HG02798 (cell line): ENCODE data around the gene LRP2BP.
A peak's percentile ranks its signal among the peaks of the same experiment; 100 is the strongest.
"Not testable (repeated sequence)": the region's sequence is repeated elsewhere in the genome, so short reads cannot be mapped to it uniquely, and the experiment has no call there.

Experiments
- ATAC-seq: cut with Tn5 transposase; IDR thresholded peaks from one replicate; pipeline ENCODE4 v1.9.1; 2021; ENCODE audit warnings: mild to moderate bottlenecking; ENCODE audit not compliant: unreplicated experiment, poor library complexity

The LRP2BP gene

DNA sequence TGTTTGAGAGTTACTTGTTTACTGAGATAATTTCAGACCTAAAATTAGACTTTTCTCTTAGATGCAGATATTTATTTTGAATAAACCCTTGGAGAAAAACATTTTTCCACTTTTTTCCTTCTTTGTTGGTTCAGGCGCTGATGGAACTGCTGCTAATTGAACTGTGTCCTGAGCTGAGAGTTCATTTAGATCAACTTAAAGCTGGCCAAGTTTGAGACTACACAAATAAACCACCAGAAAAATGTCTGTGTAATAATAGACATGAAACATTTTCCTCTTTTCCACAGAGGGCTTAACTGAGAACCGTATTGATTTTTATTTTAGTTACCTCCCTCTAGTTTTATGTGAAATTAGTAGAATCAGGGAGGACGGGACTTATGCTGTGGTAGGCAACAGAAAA lies 32.5 kb downstream of the LRP2BP start:
- ATAC-seq, result no peak

DNA sequence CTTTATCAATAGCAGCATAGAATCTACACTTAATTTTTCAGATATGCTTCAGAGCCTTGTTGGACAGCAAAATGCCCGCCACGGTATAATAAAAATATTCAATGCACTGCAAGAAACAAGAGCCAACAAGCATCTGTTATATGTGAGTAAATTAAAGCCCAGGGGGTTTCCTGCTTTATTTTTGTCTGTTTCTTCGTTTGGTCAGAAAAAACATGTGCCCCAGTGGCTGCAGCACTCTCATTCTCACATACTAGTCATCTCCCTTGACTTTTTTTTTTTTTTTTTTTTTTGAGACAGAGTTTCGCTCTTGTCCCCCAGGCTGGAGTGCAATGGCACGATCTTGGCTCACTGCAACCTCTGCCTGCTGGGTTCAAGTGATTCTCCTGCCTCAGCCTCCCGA lies 33.2 kb downstream of the LRP2BP start:
- not testable (repeated sequence) for ATAC-seq

DNA sequence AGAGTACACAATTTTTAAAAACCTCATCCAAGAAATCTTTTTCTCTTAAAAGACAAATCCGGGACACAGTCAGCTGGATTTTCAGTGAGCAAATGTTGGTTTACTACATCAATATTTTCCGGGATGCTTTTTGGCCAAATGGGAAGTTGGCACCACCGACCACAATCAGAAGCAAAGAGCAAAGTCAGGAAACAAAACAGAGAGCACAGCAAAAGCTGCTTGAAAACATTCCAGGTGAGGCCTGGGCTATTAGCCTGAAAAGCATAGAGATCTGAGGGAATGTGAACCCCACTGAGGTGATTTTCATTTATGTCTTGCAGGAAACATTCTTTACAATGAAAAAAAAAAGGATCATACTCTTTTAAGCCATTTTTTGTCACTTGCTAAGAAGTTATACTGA lies 33.9 kb downstream of the LRP2BP start:
- ATAC-seq, result no peak

DNA sequence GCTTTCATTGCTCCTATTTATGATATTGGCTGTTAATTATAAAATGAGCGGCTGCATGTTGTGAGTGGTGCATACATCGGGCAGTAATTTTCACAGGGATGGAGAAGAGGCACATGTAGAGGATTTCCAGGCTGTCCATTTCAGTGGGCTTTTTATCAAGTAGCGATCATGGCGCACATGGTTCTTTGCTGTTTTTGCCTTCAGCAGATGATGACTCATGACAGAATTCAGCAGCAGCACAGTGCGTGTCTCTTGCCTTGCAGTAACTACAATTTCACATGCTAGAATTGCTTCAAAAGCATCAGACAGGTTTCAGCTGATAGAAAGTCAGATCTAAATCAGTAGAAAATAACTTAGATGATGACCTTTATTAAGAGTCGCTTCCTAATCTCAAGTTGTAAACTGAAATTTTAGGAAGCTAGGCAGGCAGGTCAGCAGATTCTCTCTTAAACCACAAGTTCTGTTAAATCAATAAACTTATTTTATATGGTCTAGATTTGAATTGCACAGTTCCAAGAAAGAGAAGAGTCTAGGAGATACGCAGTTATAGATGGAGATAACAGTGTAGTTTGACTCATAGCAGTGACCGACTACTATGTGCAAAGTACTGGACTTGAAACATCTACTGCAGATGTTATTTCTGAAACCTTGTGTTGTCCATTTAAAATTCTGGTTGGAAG lies 35.8 kb downstream of the LRP2BP start:
- ATAC-seq, result no peak

DNA sequence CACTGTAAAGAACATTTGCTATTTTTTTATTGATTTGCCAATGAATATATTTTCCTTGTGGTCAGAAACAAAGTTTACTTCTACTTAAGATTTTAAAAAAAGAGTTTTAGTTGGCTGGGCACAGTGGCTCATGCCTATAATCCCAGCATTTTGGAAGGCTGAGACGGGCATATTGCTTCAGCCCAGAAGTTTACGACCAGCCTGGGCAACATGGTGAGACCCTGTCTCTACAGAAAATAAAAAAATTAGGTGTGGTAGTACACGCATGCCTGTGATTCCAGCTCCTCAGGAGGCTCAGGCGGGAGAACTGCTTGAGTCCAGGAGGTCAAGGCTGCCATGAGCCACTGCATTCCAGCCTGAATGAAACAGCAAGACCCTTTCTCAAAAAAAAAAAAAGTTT lies 36.8 kb downstream of the LRP2BP start:
- ATAC-seq, result no peak

DNA sequence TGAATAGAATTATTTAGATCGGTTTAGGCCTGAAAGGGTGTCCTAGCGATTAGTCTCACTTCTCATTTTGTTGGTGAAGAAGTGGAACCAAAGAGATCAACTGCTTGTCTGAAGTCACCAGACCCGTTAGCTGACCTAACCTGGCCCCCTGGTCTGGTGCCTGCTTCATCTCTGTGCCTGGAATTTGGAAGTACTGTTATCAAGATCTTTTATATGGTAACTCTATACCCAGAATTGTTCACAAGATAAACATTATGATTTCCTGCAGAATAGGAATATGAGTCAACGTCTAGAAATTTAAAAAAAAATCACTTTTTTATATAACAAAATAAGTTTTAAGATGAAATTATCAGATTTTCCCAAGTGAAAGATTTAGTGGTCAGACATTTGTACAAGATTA lies 37.2 kb downstream of the LRP2BP start:
- peak; percentile 33 for ATAC-seq

DNA sequence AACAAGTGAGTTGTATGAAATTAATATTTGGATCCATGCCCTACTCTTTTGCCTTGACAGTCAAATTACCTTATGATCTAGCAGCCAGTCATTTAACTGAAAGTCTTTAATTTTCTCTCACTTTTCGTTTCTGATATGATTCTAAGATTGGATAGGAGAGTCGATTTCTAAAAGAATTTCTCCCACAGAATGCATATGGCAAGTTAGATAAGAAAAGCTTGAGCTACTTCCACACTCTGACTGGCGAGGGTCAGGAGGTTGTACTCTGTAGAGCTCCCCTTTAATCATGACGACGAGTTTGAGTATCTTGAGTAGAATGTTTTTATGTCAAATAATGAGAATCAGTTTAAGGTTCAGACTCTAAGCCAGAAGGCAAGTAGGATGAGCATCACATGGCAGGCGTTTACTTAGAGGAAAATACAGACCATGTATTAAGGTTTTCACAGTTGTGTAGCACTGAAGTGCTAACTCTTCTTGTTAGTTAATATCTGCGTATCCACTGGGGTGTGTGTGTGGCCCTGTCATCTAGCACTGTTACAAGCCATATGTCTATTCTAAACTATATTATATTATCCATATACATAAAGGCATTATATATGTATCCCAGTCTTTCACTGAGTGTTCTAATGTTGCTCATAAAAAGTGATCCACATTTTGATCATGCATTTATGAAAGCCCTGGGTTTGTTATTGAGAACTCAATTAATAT lies 37.8 kb downstream of the LRP2BP start:
- peak; percentile 16 for ATAC-seq

DNA sequence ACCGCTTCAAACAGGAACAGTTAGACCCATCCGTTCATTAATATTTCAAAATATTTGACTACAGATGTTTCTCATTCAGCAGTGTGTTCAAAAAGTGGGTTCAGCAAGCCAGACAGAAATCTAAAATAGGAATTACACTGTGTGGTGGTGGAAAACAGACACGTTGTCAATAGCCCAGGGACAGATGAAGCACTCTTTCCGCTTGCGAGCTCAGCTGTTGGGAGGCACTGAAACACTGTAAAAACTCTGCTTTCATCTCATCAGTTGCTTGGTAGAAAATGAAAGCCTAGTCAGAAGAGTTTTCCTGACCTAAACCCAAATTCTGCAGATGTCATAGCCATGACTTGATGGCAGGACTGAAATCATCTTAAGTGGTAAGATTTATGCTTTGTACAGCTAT lies 38.5 kb downstream of the LRP2BP start:
- ATAC-seq, result no peak

DNA sequence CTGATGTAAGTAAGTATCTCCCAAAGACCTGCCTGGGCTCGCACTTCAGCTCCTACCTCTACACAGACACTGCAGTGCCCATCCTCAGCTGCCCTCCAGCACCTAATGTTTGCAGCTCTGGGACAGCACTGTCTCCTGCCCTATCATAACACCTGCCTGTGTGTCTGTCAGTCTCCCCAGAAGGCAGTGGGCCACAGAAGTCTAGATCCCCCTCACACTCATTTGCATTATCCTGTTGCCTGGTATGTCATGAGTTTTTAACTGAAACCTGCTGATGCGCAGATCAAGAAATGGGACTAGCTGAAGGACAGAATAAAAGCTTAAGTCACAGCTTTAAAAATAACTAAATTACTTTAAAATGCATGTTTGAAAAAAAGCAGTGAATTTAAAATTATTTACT lies 43.0 kb downstream of the LRP2BP start:
- ATAC-seq, result no peak

DNA sequence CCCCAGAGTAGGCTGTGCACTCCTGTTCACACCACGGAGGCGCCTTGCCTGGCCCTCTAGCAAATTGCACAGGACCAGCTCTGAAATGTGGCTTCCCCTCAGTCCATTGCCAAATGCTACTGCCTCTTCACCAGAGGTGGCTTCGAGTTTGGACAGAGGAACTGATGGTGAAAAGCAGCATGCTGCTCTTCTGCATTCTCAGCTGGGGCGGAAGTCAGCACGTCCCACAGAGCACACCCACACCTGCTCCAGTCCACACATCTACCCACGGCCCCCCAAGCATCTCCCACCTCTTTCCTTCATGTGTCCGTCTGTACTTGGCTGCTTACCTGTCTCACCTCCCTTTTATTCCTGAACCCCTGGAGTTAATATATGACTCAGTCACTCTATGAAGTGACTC lies 43.5 kb downstream of the LRP2BP start:
- no peak for ATAC-seq

DNA sequence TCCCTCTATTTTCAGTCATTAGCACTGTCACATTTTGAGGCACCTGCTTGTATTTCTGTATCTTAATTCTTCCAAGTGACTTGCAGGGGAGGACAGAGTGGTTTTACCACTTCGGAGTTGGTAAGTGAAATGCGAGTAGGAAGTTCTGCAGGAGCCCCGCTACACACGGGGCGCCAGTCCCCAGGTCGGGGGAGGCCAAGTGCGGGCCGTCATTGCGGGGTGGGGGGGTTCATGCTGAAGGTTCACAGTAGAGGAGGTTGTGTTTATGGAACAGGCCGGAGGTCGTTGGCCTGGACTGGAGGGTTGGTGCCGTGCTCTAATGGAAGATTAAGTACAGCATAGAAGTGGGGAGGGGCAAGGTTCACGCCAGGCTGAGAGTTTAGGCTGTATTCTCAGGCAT lies 44.0 kb downstream of the LRP2BP start:
- no peak for ATAC-seq

DNA sequence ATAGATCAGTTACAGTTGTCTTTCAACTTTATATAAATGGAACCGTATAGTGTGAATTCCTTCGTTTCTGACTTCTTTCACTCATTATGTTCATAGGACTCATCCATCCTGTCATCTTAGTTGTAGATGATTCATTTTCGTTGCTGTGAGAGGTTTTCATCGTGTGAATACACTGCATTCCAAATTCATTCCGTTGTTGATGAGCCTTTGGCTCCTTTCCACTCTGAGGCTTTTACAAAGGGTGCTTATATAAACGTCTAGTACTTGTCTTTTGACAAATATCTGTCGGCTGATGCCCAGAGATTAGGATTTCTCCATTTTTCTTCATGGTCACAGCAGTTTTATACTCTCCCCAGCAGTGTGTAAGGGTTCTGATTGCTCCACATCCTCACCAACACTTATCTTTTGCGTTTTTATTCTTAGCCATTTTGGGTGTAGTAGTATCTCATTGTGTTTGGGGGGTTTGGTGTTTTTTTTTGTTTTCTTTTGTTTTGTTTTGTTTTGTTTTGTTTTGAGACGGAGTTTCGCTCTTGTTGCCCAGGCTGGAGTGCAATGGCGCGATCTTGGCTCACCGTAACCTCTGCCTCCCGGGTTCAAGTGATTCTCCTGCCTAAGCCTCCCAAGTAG lies 48.6 kb downstream of the LRP2BP start:
- no peak for ATAC-seq

DNA sequence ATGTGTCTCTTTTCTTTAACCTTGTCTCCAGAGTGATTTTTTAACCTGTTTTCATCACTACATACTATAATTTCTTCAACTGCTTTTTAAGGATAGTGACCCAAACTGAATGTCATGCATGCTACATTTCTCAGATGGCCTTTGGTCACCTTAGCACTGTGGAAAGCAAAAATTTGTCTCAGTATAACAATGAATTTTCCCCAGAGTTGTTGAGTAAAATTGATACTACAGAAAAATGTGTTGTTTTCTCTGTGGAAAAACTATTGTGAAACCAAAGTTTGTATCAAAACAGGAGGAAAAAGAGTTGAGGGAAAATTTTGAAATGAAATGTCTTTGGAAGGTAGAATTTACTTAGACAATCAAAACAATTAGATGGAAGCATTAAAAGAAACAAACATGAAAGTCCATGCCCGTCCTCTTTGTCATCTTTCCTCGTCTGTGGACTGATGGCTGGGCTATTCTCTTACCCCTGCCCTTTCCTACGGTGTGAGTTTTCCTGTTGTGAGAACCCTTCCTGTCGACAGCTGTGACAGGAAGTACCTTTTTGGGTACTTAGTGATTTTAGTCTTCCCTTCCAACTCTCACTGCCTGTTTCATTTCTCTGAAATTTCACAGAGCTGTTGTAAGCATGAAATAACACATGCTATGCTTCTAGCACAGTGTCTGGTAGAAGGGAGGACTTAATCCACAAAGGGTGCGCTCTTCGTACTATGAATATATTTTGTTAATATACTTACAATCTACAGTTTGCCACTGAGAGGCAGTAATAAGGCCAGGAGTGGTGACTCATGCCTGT lies 50.8 kb downstream of the LRP2BP start:
- peak; percentile 41 for ATAC-seq

DNA sequence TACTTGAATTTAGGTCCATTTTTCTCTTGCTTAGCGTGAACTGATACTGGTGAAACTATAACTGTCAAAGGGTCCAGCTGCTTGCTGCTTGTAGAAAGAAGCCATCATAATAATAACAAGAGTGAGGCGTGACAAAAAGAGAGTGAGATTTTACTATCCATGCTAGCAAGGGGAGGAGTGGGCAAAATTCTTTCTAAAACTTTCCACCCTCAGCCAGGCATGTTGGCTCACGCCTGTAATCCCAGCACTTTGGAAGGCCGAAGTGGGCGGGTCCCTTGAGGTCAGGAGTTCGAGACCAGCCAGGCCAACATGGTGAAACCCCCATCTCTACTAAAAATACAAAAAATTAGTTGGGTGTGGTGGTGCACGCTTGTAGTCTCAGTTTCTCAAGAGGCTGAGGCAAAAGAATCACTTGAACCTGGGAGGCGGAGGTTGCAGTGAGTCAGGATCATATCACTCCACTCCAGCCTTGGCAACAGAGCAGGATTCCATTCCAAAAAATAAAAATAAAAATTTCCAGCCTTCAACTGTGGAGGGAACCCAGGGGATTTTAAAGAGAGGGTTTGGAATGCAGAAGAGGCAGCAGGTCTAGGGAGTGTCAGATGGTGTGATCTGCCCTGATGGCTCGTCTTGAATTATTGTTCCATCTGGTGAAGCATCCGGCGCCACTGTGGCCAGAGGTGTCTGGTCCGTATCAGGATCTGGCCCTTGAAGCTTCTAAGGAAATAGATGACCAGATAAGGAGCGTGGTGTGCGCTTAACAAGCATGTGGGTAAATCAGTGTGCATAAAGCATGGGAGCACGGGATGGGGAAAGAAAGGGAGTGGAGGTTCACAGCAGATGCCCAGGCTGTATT lies 51.8 kb downstream of the LRP2BP start:
- ATAC-seq, result peak; percentile 59

DNA sequence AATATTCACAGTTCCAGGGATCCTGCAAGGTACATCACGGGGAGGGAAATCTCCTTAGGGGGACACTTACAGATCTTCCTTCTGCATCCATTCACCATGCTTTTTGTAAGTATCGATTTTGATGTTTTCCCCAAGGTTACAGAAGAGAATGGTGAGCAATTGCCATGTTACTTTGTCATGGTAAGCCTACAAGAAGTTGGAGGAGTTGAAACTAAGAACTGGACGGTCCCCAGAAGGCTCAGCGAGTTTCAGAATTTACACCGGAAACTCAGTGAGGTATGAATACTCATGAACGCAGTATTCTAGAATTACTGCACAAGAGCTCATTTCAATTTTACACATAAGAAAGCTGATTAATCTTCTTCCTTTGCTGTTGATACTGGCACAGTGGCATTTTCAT lies 53.9 kb downstream of the LRP2BP start:
- peak; percentile 78 for ATAC-seq

DNA sequence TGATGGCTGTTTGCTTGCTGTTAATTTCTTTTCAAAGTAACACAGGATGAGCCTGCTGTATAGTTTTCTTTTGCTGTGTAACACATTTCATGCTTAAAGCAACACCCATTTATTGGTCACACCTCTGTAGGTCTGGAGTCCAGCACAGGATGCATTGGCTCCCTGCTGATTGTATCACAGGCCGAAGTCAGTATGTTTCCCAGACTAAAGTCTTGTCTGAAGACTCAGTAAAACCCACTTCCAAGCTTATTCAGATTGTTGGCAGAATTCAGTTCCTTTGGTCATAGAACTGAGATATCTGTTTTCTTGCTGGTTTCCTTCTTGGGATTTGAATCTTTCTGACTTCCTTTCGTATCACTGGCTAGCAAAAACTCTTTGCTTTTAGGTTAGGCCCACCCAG lies 54.3 kb downstream of the LRP2BP start:
- ATAC-seq, result no peak

DNA sequence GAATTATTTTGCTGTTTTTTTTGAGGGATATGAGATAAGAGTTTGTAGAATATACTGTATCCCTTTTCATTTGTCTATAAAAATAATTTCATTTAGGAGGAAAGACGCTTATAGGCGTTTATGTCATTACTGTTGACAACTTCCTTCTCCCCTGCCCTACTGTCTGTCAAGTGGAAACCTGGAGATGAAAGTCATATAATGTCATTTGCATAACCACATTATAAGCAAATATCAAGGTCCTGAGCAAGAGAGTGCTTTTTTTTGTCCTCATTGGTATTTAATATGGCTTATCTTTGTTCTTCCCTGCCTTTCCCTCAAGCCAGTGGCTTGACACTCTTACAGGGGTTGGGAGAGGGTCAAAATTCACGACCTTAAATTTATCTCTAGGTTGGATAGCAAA lies 55.8 kb downstream of the LRP2BP start:
- ATAC-seq, result no peak

DNA sequence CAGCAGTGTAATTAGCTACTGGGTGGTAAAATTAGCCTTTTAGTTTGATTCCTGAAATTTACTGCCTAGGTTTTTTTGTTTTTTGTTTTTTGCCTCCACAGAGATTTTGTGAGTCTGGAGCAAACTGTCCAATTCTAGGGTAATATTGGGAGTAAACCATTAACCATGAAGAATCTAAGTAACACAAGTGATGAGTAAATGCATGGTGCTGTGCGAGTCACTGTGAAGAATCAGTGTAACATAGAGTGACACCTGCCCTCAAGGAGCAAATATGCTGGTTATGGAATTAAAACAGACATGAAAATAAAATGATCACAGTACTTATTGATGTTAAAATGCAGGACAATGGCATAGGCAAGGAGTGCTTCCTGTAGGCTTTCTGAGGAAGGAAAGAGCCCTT lies 60.1 kb downstream of the LRP2BP start:
- no peak for ATAC-seq

DNA sequence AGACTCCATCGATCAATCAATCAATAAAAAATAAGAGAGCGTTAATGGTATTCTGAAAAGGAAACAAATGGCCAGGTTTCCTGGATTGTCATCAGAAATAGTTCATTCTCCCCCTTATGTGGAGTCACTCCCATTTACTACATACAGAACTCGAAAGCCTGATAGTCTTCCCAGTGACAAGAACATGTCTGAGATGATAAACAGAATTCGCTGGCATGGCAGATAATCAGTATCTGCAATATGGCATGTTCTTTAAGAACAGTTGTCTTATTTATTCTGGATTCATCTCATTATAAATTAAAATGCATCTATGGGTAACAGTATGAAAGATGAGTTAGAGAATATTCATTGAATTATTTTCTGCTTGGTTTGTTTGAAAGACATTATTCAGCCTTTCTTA lies 61.4 kb downstream of the LRP2BP start:
- no peak for ATAC-seq
